IPS DF 19.7 (cell line): ENCODE results near the gene PRKAG2.
"Not testable (repeated sequence)": the region's sequence is repeated elsewhere in the genome, so short reads cannot be mapped to it uniquely, and the experiment has no call there.

Source experiments
- DNase-seq: peaks from one replicate; pipeline ENCODE4 v3.0.0-alpha.2; 2013; ENCODE audit warnings: low read depth, low spot score

PRKAG2 gene

DNA sequence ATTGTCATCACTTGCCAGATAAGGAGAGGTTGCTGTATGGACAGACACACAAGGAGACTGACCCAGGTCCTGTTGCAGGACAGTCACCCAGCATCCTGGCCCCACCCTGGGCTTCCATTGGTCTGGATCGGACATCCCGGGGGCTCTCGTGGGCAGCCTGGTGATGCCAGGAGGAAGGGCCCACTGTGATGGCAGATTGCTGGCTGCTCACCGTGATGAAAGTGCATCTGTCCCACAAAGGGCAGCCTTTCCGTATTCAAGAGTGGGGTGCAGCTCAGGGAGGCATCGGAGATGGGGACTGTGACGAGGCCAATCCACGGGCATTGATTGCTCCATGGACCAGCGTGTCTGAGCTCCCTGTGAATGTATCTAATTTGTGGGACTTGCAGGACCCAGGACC lies 41.3 kb downstream of the PRKAG2 start:
- no peak for DNase-seq

DNA sequence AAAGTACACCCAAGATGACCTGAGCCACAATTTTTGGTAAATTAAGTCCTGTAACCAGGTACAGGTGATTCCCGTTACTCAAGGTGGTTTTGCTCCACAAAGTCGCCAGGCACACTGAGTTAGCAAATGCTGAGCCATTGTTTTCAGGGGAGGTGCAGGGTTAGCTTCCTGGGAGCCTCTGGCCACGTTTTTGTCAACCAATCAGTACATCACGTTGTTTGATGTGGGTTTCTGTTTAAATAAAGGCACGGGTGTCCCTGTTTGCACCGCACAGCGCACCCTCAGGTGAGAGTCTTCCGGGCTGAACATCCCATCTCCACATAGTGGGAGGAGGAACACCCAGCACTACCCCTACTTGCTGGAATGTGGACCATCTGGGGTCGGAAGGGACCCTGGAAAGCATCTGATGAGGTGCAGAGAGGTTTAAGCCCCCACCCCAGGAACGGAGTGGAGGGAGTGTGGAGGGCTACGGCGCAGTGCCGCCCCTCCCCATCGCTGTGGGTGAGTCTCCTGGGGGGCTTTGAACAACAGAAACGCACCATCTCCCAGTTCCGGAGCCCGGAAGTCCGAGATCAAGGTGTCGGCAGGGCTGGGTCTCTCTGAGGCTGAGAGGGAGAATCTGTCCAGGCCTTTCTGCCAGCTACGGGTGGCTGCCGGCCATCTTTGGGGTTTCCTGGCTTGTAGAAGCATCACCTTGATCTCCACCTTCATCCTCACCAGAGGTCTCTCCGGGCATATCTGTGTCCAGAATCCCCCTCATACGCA lies 42.5 kb downstream of the PRKAG2 start:
- DNase-seq, result no peak

DNA sequence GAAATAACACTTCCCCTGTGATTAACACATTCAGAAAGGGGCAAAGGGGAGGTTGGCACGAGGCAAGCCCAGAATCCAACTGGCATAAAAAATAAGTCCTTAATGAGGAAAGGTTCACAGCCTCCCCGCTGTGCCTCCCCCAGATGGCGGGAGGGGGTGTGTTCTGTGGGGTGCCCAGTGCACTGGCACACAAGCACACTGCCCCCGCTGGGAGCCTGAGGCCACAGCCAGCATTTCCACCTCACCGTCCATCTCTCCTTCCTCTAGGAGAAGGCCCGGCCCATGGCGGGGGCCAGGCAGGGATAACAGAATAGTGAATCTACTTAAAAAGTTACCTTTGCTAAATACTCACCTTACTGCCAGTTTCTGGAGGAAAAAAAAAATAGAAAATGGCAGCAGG lies 43.2 kb downstream of the PRKAG2 start:
- DNase-seq, result no peak

DNA sequence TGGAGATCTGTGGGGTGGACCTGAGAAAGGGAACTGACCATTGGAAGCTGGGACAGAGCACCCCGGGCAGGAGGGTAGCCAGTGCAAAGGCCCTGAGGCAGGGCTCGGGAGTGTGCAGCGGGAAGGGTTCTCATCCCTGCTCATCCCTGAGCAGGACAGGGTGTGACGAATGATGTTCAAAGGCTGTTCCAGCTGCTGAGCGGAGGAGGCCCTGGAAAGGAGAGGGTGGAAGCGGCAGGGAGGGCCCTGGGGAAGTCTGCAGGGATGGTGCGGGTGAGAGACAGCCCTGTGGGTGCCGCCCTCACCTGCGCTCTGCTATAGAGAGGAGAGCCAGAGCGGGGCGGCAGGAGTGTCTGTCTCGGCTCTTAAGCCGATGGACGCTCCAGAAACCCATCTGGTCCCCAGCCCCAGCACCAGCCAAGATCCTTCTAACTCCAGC lies 43.7 kb downstream of the PRKAG2 start:
- no peak for DNase-seq

DNA sequence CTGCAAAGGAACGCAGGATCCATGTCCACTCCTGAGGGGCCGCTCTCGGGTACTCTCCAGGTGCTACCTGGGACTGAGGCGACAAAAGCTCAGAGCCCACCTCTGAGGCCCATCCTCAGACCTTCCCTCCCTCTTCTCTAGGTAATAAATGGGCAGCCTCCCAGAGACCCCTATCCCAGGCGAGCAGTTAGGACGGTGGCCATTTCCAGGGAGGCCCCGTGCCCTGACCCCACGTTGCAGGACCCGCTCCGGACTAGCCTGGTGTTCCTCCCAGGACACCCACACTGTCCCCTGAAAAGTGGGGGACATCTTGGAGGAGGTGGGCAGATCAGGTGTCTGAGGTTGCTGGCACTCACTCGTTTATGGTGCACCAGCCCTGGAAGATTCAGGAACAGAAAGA lies 44.3 kb downstream of the PRKAG2 start:
- DNase-seq, result no peak

DNA sequence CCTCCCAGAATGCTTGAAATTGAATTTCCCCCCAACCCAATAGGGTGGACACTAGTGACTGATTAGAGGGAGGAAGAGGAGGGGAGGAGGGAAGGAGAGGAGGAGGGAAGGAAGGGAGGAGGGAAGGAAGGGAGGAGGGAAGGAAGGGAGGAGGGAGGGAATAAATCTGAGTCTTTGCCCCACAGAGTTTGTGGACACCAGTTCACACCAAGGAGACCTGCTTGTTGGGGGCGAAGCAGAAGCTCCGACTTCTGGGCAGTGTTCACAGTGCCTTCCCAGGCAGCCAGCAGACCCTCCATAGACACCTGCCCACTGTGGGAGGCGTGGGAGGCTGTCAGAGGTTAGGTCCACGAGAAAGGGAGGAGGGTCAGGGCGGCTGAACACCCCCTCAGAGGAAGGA lies 44.8 kb downstream of the PRKAG2 start:
- no peak for DNase-seq

DNA sequence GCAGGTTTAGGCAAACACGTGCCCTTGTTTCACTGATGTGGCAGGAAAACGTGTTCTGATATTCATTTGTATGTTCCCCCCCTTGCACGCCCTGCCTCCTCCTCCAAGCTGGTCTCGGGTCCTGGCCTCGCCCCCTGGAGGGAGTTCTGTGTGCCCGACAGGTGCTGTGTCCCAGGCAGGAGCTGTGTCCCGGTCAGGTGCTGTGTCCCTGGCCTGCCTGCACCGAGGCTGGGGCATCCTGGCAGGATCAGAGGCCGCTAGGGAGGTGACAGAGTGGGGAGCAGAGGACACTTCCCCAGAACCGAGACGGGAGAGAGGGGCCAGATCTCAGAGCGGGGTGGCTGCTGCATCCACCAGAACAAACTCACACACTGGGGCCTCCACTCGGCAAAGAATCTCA lies 45.3 kb downstream of the PRKAG2 start:
- DNase-seq, result no peak

DNA sequence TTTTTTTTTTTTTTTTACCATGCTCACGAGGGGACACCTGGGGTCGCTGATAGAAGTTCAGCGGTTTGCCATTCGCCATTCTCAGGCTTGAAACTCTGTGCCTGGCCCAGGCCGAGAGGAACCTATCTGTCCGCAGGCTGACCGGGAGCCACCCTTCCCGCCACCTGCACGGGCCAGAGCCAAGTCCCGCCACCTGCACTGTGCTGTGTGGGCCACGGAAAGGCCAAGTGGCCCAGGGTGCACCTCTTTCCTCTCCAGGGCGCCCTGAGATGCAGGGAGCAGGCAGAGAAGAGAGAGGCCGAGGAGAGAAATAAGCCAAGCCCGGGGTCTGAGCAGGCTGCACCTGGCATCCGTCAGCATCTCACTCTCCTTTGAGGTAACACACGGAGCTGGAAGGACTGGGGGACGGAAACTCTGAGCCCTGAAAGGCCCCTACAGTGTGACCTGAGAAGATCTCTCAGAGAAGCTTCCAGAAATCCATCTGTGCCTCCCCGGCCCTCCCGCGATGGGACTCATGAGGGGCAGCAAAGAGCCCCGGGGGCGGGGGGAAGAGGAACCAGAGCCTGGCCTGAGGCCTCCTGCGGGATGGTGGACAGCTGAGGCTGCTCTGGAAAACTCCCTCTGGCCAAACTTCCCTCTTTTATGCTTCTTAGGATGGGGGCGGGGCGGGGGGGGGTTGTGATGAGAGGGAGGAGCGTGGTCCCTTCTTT lies 46.6 kb downstream of the PRKAG2 start:
- no peak for DNase-seq

DNA sequence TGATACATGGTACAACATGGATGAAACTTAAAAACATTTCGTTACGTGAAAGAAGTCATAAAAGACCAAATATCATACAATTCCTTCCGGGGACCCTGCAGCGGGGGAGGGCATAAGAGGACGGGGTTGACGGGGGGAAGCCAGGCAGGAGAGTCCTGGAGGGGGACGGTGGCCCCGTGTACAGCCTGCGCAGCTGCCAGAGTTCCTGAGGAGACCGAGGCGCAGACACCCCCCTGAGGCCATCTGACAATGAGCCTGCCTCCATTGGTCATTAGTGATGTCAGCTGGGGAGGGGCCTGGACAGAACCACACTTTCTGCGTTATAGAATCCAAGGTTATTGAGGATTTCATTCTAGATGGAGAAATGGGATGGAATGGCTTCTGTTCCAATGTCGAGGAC lies 47.2 kb downstream of the PRKAG2 start:
- DNase-seq, result no peak

DNA sequence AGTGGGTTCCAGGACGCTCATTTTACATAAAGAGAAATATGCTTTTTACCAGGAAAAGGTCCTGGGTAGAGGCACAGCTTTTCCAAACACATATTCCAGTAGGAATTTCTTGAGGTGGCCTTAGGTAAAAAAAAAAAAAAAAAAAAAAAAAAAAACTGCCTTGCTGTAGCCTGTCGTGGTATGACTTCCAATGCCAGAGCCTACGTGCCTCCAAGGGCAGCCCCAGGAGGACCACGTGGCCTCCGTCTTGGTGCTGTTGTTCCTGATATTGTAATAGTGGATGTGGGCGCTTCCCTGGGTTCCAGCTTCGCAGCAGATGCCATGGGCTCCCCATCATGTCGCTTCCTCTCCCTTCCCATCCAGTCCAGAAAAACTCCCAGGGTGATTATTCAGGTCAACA lies 49.3 kb downstream of the PRKAG2 start:
- DNase-seq, result no peak

DNA sequence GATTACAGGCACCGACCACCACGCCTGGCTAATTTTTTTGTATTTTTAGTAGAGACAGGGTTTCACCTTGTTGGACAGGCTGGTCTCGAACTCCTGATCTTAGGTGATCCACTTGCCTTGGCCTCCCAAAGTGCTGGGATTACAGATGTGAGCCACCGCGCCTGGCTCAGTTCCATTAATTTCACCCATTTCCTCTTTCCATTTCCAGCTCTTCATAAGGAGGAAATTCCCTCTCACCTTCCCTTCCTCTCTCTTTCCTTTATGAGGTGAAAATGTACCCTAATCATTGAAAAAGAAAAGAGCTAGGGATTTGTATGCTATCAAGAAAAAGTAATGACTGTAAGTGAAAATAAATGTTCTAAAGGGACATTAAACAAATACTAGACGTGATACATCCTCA lies 50.6 kb downstream of the PRKAG2 start:
- not testable (repeated sequence) for DNase-seq

DNA sequence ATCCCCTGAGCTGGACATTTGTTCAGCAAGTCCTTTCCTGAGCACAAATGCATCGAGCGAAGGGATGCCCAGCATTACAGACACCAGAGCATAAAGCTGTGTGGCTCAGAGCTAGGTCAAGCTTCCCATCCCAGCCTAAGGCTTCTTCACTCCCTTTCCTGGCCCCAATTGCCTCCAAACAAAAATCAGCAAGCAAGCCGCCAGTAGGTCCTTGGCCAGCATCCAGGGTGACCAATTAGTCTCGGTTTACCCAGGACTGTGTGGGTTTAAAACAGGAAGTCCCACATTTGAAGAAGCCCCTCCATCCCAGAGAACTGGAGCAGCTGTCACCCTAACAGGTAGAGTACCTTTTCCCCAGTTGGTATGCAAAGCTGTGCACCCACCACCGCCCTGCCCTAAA lies 51.2 kb downstream of the PRKAG2 start:
- no peak for DNase-seq

DNA sequence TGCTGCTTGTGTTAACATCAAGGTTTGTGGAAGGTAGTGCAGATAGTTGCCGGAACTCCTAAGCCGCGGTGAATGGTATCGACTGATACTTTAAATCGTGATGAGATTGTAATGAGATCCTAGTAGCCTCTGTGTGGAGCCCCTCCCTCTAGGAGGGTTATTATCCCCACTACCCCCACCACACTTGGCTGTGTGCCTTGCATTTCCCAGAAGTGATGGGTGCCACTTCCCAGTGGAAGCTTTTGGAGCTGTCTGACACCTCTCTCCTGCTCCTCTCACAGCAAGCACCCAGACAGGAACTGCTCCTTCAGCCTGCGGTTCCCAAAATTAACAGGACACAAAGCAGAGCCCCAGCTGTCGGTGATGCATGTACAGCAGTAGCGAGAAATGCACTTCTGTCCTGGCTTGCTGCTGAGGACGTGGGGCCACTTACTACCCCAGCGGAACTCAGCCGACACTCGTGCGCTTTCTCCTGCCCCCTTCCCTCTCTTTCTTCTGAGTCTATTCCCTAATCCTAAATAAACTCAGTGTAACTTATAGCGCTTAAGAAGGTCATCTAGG lies 52.5 kb downstream of the PRKAG2 start:
- no peak for DNase-seq

DNA sequence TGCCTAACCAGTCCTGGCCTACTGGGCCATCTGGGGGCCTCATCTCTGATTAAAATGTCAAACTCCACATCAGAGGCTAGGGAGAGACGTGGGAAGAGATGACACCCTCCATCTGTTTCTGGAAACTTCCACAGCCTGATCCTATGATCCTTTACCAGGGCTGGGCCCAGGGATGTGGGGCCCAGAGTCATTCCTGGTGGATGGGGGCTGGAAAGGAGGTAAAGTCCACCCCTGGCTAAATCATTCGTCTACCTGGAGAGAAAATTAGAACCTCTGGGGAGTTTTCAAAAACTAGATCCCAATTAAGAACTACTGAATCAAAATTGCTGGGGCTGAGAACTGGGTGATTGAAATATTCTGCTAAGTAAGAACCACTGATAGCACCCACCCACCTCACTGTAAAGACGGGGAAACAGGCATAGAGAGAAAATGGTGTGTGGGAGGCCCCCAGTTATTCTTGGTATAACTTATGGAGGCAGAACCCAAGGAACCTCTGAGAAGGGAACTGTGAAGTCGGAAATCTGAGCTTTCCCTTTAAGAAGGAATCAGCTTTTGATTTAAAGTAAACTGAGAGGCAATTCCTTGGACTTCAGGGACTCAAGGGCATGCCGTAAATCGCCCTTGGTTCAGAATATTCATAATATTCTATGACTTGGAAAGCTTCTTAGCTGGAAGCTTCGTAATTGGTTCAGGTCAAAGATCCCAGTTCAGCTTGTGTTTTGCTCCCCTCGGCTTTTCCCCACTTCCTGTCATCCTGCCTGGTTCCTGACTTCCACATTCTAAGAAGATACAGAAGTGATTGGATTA lies 53.1 kb downstream of the PRKAG2 start:
- no peak for DNase-seq

DNA sequence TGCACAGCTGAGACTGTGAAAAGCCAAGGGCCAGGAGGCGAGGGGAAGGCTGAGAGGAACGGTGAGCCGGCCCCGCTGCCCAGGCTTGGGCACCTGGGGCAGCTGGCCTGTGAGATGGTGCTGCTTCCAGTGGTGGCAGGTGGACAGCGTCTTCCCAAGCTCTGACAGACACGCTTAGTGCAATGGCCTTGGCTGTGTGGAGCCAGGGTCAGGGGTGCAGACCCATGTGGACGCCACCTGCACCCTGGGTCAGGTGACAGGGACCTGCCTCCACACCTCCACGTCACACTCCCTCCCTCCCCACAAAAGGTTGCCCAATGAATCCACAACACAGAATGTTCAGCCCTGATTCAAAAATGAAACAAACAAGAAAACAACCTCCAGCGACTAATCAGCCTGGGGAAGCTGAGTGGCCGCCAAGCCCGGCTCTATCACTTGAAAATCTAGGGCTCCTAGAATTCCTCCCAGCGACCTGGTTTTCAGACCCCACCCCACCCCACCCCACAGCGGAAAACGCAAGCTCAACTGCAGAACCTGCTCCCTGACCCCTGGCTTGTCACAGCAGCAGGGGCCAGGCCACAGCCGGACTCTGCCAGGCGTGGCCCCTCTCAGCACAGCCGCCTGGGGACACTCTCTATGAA lies 54.3 kb downstream of the PRKAG2 start:
- DNase-seq, result no peak

DNA sequence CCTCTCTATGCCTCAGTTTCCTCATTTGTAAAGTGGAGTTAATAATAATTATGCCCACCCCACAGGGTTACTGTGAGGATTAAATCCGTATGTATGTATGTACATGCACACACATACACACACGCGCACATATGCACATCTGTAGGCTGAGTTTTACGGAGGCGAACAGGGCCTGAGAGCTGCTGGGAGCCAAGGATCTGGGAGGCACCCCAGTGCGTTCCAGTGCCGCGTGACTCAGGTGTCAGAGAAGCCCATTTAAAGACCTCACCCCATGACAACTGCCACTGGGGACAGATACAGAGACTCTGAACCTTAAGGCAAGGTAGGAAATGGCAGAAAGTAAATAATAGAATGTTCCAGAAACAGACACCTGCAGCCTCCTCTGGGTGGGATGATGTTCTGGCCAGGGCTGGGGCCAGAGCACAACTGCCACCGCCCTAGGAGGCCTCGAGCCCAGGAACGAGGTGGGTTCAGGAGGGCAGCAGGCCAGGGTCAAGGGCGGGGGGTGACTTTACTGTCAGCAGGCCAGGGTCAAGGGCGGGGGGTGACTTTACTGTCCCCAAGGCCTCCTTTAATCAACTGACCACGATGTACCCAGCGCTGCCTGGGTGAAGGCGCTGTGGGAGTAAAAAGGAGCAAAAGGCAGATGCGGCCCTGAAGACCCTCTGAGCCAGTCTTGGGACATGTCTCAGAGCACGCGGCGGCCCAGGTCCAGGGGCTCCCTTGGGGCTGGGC lies 54.9 kb downstream of the PRKAG2 start:
- DNase-seq, result no peak

DNA sequence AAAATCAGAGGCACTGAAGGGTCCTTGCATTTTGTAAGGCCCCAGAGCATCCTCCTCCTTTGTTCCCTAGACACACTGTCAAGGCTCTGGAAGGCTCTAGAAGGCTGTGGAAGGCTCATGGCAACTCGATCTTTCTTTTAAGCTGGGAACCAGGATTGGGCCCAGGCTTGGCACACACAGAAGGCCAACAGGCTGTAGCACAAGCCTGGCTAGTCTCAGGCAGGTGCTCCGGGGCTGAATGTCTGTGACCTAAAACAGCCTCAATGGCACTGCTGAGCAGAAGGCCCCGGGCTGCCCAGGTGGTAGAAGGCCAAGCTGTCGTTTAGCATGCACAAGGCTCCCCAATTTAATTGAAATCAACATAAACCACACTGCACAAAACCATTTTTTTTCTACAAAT lies 55.7 kb downstream of the PRKAG2 start:
- no peak for DNase-seq

DNA sequence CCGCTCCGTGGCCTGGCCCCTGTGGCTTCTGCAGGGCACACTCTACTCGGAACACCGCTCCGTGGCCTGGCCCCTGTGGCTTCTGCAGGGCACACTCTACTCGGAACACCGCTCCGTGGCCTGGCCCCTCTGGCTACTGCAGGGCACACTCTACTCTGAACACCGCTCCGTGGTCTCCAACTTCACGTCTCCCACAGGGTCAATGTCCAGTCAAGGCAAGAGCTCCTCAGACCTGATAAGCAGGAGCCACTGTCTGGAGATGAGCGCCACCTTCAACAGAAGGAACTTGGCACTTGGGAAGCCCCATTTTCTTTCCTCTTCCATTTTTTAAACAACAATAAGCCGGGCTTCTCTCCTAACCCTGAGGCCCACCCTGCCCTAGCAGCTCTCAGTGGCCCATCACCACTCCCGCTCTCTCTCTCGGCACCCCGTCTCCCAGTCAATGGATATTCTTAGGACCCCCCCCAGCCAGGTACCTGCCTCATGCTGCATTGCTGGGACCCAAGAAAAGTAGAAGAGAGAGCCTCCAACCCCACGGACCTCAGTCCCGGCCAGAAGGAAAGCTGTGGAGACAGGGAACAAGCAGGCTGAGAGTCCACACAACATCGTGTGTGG lies 56.3 kb downstream of the PRKAG2 start:
- DNase-seq, result no peak

DNA sequence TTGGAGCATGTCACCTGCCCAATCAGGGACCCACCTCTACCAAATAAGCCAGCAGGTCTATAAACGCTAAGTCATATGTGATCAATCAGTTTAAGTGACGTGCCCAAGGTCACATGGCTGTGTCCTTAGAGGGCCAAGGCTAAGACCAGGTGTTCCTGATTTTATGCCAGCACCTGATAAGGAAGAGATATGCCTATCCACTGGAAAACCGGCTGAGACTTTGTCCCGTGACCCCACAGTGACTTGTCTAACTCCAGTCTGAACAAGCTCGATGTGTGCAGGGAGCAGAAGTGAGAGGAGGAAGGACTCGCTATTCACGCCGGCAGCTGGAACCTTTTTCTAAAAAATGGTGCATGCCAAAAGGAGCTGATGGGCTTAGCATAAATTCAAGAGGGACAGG lies 57.0 kb downstream of the PRKAG2 start:
- no peak for DNase-seq

DNA sequence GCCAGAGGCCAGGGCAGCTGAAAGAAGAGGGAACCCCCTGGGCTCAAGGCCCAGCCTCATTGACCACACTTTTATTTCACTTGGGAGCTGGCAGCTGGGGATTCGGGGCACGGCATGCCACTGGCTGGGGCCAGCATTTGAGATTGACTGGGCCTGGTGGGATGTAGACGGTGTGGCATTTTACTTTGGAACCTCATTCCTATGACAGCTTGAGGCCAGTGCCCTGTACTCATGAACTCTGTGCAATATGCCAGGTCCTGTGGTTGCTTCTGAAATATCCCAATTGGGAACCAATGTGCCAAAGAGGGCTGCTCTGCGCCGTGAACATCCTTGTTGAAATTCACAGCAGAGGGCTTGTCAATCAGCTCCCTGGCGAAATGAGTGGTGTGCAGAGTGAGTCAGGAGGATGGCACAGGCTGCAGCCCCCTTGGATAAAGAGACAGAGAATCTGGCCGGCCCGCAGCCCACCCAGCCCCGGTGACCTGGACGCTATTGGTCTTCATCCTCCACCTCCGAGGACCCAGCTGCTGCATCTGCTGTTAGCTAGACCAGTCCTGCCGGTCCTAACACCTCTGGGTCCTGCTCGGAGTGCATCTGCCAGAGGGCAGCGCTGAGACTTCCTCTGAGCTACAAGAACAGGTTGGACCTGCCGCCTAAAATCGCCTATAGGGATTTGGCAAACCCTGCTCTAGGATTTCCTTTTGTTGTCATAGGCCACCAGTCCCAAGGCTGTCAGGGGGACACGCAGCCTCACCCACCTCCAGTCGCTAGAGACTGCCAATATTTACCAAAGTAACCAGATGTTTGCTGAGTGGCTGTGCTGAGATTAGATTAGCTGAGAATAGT lies 58.0 kb downstream of the PRKAG2 start:
- no peak for DNase-seq
